GM21367 (cell line): ENCODE results near the gene TPSAB1.
"Not testable (repeated sequence)": the region's sequence is repeated elsewhere in the genome, so short reads cannot be mapped to it uniquely, and the experiment has no call there.

Source experiments
- ATAC-seq: cut with Tn5 transposase; IDR thresholded peaks from one replicate; pipeline ENCODE4 v1.9.1; 2021; ENCODE audit not compliant: unreplicated experiment

The TPSAB1 gene

GRCh38 chr16:1223355-1224214 lies 16.9 kb upstream of the TPSAB1 start:
- ATAC-seq: no peak

DNA sequence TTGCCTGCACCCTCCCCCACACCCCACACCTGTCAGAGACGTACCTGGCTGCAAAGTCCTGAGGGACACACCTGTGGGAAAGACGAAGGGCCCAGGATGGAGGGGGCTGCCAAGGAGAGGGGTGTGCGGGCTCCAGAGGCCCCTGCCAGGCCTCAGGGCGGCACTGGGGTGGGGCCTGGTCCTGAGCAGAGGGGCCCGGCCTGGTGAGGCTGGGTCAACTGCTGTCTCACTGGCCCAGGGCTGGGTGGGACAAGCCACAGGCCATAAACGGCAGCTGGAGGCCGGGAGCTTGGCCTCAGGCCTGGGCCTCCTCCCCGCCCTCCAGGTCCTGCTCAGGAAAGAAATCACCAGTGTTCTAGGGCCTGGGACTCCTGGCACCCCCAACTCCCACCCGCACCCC lies 15.9 kb upstream of the TPSAB1 start:
- ATAC-seq: no peak

DNA sequence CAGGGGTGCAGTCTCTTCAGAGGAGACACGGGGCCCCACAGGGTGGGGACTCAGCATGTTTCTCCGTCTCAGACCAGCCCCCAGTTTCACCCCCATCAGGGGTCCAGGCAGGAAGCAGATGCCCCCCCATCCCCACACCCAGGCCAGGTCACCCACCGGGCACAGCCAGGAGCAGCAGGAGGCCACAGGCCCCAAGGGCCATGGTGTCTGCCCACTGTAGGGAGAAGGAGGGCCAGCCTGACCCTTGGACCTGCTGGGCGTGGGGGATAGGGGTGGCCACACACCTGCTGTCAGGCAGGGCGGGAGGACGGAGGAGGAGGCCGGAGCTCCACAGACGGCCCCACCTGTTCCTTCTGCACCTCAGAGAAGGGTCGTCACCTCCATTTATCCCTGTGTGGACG lies 15.5 kb upstream of the TPSAB1 start, which contains the start of gene TPSG1:
TPSG1 (minus strand) TSS at position 218 of the 401 bp plus-strand sequence; CDS start at position 202, 16 bp downstream.
- no peak for ATAC-seq

DNA sequence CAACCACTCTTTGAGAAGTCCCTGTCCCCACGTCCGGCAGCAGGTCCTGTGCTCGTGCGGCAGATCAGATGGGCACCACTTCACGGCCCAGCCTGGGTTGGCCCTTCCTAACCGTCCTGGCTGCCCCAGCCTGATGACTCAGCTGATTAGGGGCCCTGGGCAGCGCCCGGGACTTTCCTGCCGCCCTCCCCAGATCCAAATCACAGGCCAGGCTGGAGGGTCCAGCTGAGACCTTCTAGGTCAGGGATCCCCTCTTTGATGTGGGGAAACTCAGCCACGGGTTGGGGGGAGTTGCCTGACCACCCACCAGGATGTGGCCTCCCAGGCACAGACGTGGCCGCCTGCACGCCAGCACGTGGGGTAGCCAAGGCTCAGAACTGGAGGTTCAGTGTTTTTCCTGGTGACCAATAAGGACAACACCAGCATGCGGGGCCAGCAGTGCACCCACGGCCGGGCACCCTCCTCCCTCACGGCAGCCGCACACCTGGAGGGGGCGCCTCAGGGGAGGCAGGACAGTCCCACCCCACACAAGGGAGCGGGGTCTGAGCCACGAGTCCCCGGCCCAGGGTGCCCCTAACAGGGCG lies 14.7 kb upstream of the TPSAB1 start:
- ATAC-seq: not testable (repeated sequence)

DNA sequence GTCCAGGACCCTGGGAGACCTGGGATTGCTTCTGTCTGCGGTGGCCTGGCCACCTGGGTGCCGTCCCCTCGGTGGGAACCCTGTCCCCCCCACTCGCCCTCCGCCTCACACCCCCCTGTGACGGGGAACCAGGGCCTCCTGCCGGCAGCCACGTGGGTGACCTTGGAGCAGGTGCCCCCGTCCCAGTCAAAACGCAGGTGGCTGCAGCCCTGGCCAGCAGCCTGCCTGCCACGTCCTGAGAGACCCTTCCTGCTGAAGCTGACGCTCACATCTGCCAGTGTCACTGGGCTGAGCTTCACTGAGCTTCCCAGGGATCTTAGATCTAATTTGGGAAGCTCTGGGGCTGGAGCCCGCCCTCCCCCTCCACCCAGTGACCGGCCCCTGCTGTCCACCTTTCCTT lies 13.8 kb upstream of the TPSAB1 start:
- ATAC-seq: not testable (repeated sequence)

- not testable (repeated sequence) for ATAC-seq
Measured at GRCh38 chr16:1228227-1228626, 12.3 kb upstream of the TPSAB1 start.

DNA sequence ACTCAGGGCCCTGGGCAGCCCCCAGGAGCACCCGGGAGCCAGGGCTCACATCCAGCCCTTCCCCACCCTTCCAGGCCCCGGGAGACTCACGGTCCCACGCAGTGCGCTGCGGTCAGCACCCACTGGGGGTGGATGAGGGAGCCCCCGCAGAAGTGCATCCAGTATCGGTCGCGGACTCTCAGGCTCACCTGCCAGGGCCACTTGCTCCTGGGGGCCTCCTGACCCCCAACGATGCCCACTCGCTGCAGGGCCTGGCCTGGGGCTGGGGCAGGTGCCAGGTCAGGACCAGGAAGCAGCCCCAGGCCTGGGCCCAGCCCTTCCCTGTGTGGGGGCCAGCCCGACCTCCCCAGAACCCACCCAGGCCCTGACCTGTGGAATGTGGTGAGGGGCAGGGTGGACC lies 11.0 kb upstream of the TPSAB1 start:
- ATAC-seq: not testable (repeated sequence)

- not testable (repeated sequence) for ATAC-seq
Measured at GRCh38 chr16:1230084-1230470, 10.4 kb upstream of the TPSAB1 start, which contains the start of gene TPSB2. TPSB2 (minus strand) TSS chr16:1230184; CDS start chr16:1229951, 233 bp downstream.

DNA sequence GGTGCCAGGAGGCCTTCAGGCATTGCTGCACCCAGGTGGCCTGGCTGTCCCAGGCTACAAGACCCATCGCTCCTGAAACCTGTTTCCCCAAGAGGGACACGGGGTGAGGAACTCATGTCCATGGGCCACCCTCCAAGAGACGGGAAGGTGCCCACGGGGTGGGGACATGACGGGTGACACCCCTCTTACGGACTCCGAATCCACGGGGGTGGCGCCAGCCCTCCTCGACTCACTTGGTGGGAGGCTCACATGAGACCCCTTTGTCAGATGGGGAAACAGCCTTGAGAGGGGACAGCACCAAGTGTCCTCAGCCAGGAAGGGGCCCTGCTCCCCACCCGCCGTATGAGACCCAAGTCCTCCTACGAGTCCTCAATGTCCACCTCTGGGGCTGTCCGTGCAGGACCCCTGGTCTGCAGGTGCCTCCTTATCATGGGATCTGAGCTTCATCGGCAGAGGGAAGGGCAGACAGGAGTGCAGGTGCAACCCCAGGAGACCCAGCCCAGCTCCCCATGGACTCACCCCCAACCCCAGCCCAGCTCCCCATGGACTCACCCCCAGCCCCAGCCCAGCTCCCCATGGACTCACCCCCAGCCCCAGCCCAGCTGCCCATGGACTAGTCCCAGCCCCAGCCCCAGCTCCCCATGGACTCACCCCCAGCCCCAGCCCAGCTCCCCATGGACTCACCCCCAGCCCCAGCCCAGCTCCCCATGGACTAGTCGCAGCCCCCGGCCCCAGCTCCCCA lies 9.9 kb upstream of the TPSAB1 start:
- not testable (repeated sequence) for ATAC-seq

DNA sequence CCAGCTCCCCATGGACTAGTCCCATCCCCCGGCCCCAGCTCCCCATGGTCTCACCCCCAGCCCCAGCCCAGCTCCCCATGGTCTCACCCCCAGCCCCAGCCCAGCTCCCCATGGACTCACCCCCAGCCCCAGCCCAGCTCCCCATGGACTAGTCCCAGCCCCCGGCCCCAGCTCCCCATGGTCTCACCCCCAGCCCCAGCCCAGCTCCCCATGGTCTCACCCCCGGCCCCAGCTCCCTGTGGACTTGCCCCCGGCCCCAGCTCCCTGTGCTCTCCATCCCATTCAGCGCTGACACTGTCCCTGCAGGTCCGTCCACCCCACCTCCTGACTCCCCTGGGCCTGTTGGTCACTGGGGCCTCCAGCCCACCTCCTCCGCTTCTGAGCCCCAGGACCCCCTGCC lies 9.2 kb upstream of the TPSAB1 start:
- ATAC-seq: not testable (repeated sequence)

- ATAC-seq: not testable (repeated sequence)
Measured at GRCh38 chr16:1232049-1232748, 8.3 kb upstream of the TPSAB1 start.

GRCh38 chr16:1236659-1237058 lies 3.8 kb upstream of the TPSAB1 start:
- not testable (repeated sequence) for ATAC-seq

DNA sequence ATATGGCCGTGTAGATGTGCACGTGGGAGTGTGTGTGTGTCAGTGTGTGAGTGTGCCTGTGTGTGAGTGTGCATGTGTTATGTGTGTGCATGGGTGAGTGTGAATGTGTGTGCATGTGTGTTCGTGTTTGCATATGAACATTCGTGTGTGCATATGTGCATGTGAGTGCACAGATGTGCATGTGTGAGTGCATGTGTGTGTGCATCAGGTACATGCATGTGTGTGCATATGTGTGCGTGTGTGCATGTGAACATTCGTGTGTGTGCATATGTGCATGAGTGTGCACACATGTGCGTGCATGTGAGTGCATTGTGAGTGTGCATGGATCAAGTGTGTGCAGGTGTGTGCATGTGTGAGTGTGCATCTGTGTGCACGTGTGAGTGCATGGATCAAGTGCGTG lies 2.5 kb upstream of the TPSAB1 start:
- no peak for ATAC-seq

- ATAC-seq: not testable (repeated sequence)
Measured at GRCh38 chr16:1238909-1239308, 1.6 kb upstream of the TPSAB1 start.

- ATAC-seq: not testable (repeated sequence)
Measured at GRCh38 chr16:1239575-1239974, 930 bp upstream of the TPSAB1 start.

DNA sequence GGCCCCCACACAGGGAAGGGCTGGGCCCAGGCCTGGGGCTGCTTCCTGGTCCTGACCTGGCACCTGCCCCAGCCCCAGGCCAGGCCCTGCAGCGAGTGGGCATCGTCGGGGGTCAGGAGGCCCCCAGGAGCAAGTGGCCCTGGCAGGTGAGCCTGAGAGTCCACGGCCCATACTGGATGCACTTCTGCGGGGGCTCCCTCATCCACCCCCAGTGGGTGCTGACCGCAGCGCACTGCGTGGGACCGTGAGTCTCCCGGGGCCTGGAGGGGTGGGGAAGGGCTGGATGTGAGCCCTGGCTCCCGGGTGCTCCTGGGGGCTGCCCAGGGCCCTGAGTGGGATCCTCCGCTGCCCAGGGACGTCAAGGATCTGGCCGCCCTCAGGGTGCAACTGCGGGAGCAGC lies 576 bp downstream of the TPSAB1 start:
- not testable (repeated sequence) for ATAC-seq

DNA sequence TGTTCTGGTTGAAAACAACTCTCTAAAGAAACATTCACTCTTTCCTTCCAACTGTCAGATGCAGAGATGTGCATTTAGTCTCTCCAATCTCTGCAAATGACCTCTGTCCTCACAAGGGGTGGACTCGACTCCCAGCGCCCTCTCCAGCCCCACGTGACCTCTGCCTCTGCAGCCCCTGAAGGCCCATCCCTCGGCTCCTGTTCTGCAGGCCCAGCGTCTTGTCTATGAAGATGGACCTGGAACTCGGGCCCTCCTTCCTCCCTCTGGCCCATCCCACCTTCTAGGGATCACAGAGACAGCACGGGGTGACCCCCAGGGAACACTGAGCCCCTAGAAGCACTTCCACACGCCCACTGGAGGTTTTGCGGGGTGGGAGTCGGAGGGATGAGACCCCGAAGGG lies 2.9 kb downstream of the TPSAB1 start:
- ATAC-seq: not testable (repeated sequence)

- ATAC-seq: not testable (repeated sequence)
Measured at GRCh38 chr16:1243907-1244850, 3.7 kb downstream of the TPSAB1 start.

DNA sequence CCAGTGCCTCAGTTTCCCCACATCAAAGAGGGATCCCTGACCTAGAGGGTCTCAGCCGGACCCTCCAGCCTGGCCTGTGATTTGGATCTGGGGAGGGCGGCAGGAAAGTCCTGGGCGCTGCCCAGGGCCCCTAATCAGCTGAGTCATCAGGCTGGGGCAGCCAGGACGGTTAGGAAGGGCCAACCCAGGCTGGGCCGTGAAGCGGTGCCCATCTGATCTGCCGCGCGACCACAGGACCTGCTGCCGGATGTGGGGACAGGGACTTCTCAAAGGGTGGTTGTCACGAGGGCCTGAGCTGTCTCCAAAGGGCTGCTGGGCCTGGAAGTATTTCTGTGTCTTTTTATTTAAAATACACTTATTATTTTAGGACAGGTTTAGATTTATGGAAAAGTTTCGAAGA lies 4.4 kb downstream of the TPSAB1 start:
- no peak for ATAC-seq
